Fibroblast of mammary gland (primary cell): Measurements from ENCODE around the gene TOX2.

Experiments
- DNase-seq: peaks from one replicate; pipeline ENCODE4 v3.0.0-alpha.2; 2010; ENCODE audit warnings: low read depth
- H3K4me3 ChIP-seq: 2 replicates; pipeline ENCODE4 v1.5.1; 2011; ENCODE audit warnings: low read depth, mild to moderate bottlenecking, low read length, moderate library complexity; ENCODE audit not compliant: control insufficient read depth
- CTCF ChIP-seq: conservative IDR thresholded peaks from 2 replicates; pipeline ENCODE4 v1.5.1; 2011; ENCODE audit warnings: low read depth, low read length, inconsistent platforms; ENCODE audit not compliant: control insufficient read depth, insufficient read depth

Gene TOX2

DNA sequence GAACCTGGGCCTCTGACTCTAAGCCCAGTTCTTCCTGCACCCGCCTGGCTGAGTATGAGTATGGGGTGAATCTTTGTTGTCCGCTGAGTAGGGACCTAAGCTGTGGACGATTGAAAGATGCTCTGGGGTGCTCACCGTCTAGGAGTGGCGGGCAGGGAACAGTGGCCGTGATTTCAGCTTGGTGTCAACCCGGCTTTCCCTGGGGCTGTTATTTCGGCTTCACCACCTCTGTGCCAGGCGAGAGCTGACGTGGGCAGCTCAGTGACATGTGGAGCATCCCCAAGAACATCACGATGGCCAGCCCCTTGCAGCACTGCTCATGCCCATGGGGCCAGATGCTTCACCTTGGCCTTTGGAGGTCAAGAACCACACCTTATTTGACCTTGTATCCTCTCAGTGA is 102.6 kb downstream of the TOX2 start:
- no peak overlapping the region for H3K4me3 ChIP-seq
- no peak for TF ChIP-seq CTCF
- no peak for DNase-seq

- TF ChIP-seq CTCF, result no peak
- no peak for DNase-seq
Measured at GRCh38 chr20:44017905-44018258, 103.2 kb downstream of the TOX2 start.

DNA sequence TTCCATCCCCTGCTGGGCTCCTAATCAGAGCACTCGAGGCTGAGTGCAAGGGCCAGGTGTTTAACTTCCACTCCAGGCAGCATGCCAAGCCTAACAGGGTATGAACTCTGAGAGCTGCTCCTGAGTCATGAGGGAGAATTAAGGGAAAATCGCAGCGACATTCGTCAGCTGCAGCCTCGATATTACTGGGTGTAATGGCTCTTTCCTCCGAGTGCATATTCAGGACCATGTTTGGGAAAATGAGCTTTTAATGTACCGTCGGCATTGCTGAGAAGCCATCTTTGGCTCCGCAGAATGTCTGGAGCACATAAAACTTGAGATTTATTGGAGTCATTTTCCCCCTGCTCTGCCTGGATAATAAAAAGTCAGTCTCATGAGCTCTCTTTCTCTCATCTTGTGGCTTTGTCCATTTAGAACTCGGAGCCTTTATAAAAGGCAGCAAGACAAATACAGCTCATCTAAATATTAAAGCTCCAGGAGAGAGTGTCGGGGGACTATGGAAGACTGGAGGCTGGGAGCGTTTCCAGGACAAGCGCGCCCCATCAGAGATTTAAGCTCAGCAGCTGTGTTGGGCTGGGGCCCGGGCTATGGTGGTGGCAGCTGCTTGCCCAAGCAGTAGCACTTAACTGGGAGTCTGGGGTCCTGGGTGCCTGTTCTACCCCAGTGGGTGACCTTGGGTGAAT is 103.7 kb downstream of the TOX2 start:
- no peak overlapping the region for H3K4me3 ChIP-seq
- DNase-seq, result peak; percentile 87
- TF ChIP-seq CTCF, result no peak

More at GRCh38 chr20:44017905-44018258, 103.2 kb downstream of the TOX2 start:
- H3K4me3 ChIP-seq, result no peak overlapping the region

DNA sequence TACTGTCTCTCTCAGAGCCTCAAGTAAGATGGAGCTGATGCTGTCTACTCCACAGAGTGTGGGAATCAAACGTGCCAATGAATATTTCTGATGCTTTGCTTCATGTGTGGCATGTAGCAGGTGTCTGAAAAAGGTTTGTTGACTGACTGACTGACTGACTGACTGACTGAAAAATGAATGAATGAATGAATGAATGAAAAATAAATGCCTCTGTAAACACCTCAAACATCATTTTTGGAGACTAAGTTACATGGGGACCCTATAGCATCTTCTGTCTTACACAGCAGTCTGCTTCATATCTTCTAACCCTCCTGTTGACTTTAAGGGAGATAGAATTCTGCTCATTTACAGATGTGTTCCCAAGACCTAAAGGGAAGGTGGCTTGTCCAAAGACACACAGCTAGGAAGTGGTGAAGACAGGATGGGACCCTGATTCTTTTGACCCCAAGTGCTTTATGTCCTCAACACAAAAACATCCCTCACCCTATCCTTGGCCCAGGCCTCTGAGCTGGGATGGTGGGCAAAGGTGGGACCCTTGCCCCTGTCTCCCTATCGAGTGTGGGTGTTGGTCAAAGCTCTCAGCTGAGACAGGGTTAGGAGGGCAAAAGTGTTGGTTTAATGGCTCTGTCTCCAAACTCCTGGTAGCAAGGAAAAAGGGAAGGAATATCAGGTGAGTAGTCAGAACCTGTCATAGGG is 104.4 kb downstream of the TOX2 start:
- no peak for TF ChIP-seq CTCF
- H3K4me3 ChIP-seq, result no peak overlapping the region
- no peak for DNase-seq

GRCh38 chr20:44019638-44020335 is 105.1 kb downstream of the TOX2 start:
- DNase-seq, result peak; percentile 74
- no peak overlapping the region for H3K4me3 ChIP-seq

More at GRCh38 chr20:44019638-44020335, 105.1 kb downstream of the TOX2 start:
- TF ChIP-seq CTCF, result no peak
